ENCODE data around the gene MAK. TPM values are rescaled to one million over a fixed set of nuclear protein-coding genes. Genes with fewer than 3 reads are reported as not detected.
A peak's percentile ranks its signal among the peaks of the same experiment; 100 is the strongest.

MAK gene
- total and polyA plus RNA-seq, 2 of the 13 experiments (the other 11 are each of a cell fraction or from before 2014, with no cell fraction given): 0.04 TPM; not detected in 1

GRCh38 chr6:10809098-10809497 is 29.2 kb downstream of the MAK start:
- Histone ChIP-seq H3K27me3 (ENCODE audit: control insufficient read depth in 1 of 2, insufficient read depth in 2 of 2, low read length in 2 of 2) (no peaks in the 10 kb centered on the region), H3K27ac (ENCODE audit: extremely low read length, insufficient read depth, low read length) (no peak overlapping the region), H3K9me3 (ENCODE audit: low read length) (no peaks in the 10 kb centered on the region), H3K4me1 (ENCODE audit: insufficient read depth, low read length) (no peaks in the 10 kb centered on the region), H2AFZ (ENCODE audit: low read length) (no peak overlapping the region), H3K79me2 (ENCODE audit: insufficient read depth, low read length) (no peaks in the 10 kb centered on the region), H3K4me3 (replicated peaks in 1 of 3; ENCODE audit: insufficient read depth in 1 of 3, low read depth in 2 of 3, low read length in 3 of 3) (no peak overlapping the region), H4K20me1 (ENCODE audit: insufficient read depth, low read length) (0 out of 2 replicates have a peak, but pooled peaks cover 3% of the 10 kb centered on the region), H3K4me2 (ENCODE audit: low read depth, low read length) (no peak overlapping the region), H3K9ac (ENCODE audit: insufficient read depth, low read depth, low read length) (no peak overlapping the region), H3K36me3 (replicated peaks in 1 of 2; ENCODE audit: control insufficient read depth in 1 of 2, insufficient read depth in 2 of 2, low read length in 2 of 2) (no peaks in the 10 kb centered on the region)
- TF ChIP-seq CEBPB (IDR thresholded peaks at IDR 0.05; ENCODE audit: borderline replicate concordance, low read depth, low read length) (peak; percentile 93), CEBPG (CRISPR knock-in tag; IDR thresholded peaks at IDR 0.05) (peak; percentile 72), ZBTB2 (CRISPR knock-in tag; IDR thresholded peaks at IDR 0.05; ENCODE audit: low read depth) (no peak), AFF4 (CRISPR knock-in tag; IDR thresholded peaks at IDR 0.05) (no peak), SIX1 (CRISPR knock-in tag; IDR thresholded peaks at IDR 0.05; ENCODE audit: borderline replicate concordance) (no peak), AGO1 (IDR thresholded peaks at IDR 0.05; ENCODE audit: low read depth, low read length, poor library complexity, severe bottlenecking) (no peak), YEATS2 (CRISPR knock-in tag; IDR thresholded peaks at IDR 0.05; ENCODE audit: borderline replicate concordance) (no peak), KAT7 (CRISPR knock-in tag; IDR thresholded peaks at IDR 0.05; ENCODE audit: borderline replicate concordance) (no peak)
- in situ Hi-C loops (cut with HindIII; ENCODE audit: extremely low pct_ligation_motif_present, low pct_unique_long_range_greater_than_20kb): no loop called here
- FAIRE-seq: no peak
- ChIA-PET POLR2A (no interaction called here), CTCF (ENCODE audit: low intra/inter-chr PET ratio, low total read pairs) (no interaction called here)
- intact Hi-C loops (cut with micrococcal nuclease; ENCODE audit: unreplicated experiment): no loop called here
- 93% methylated on average over 6 of the region's 6 CpGs for WGBS (ENCODE audit: low lambda C conversion rate)
- no peak for ATAC-seq
- no peak for DNase-seq (ENCODE audit: low spot score)
- no TSS peak for BruUV-seq (replicated peaks)
